HL-60 (cell line): Measurements from ENCODE around the gene INPP4B.

Experiments
- POLR2AphosphoS5 ChIP-seq: IDR thresholded peaks from 2 replicates; pipeline ENCODE4 v1.6.1; 2012; ENCODE audit warnings: low read depth
- TF ChIP-seq, protein P1 (sequence below): IDR thresholded peaks from one replicate; pipeline ENCODE4 v1.5.1; 2011; ENCODE audit warnings: low read length, control low read depth, inconsistent platforms; ENCODE audit not compliant: insufficient read depth
- TF ChIP-seq, protein P2 (sequence below): IDR thresholded peaks from 2 replicates; pipeline ENCODE4 v1.6.1; 2012; ENCODE audit warnings: low read depth; ENCODE audit not compliant: insufficient replicate concordance

DNA sequence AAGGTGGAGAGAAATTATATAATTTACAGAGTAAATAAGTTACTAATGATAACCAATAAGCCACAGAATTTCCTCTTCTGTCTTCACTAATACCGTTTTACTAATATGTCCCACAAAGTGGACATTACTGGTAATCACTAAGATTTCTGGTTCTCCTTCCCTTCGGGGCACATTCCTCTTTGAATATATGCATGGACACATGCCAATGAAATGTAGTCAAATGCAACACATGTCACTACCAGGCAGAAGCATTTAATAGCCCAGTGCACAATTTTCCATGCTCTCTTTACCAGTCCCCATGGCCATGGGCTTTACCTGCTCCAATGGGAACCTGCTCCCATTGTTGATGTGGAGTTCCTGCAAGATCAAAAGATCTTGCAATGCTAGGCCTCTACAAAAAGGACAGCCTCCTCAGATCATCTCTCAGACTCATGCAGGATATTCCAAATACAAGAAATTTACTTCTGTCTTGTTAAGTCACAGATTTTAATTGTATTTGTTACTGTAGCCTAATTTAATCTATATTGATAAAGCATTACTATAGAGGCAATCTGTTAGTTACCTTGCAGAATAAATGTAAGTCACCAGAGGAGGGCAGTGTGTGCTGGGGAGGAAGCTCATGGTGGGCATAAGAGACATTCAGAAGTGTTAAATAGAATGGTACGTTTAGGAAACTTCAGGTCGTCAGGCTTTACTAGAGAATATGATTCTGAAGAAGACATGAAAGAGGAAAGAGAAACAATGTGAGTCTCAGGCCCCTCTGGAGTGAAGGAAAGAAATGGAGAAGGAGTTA, 37.1 kb upstream of the INPP4B start:
- TF ChIP-seq, protein P1, sequence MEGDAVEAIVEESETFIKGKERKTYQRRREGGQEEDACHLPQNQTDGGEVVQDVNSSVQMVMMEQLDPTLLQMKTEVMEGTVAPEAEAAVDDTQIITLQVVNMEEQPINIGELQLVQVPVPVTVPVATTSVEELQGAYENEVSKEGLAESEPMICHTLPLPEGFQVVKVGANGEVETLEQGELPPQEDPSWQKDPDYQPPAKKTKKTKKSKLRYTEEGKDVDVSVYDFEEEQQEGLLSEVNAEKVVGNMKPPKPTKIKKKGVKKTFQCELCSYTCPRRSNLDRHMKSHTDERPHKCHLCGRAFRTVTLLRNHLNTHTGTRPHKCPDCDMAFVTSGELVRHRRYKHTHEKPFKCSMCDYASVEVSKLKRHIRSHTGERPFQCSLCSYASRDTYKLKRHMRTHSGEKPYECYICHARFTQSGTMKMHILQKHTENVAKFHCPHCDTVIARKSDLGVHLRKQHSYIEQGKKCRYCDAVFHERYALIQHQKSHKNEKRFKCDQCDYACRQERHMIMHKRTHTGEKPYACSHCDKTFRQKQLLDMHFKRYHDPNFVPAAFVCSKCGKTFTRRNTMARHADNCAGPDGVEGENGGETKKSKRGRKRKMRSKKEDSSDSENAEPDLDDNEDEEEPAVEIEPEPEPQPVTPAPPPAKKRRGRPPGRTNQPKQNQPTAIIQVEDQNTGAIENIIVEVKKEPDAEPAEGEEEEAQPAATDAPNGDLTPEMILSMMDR, result no peak
- TF ChIP-seq, protein P2, sequence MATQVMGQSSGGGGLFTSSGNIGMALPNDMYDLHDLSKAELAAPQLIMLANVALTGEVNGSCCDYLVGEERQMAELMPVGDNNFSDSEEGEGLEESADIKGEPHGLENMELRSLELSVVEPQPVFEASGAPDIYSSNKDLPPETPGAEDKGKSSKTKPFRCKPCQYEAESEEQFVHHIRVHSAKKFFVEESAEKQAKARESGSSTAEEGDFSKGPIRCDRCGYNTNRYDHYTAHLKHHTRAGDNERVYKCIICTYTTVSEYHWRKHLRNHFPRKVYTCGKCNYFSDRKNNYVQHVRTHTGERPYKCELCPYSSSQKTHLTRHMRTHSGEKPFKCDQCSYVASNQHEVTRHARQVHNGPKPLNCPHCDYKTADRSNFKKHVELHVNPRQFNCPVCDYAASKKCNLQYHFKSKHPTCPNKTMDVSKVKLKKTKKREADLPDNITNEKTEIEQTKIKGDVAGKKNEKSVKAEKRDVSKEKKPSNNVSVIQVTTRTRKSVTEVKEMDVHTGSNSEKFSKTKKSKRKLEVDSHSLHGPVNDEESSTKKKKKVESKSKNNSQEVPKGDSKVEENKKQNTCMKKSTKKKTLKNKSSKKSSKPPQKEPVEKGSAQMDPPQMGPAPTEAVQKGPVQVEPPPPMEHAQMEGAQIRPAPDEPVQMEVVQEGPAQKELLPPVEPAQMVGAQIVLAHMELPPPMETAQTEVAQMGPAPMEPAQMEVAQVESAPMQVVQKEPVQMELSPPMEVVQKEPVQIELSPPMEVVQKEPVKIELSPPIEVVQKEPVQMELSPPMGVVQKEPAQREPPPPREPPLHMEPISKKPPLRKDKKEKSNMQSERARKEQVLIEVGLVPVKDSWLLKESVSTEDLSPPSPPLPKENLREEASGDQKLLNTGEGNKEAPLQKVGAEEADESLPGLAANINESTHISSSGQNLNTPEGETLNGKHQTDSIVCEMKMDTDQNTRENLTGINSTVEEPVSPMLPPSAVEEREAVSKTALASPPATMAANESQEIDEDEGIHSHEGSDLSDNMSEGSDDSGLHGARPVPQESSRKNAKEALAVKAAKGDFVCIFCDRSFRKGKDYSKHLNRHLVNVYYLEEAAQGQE, result no peak
- TF ChIP-seq POLR2AphosphoS5, result no peak
